B cell (primary cell): ENCODE results near the gene SLC35B3. TPM values are rescaled to one million over a fixed set of nuclear protein-coding genes. Genes with fewer than 3 reads are reported as not detected.

Experiments
- ATAC-seq: fragments of 200-7000 bp; cut with Tn5 transposase; one replicate; pipeline ENCODE4 v1.10.0; 2021; ENCODE audit warnings: low read depth, mild to moderate bottlenecking, moderate number of reproducible peaks, moderate library complexity
- CTCF ChIA-PET: fragments of 350-600 bp; sonication (Branson Sonifier 250); formaldehyde crosslinking; loops from one replicate; lab custom pipeline; 2021; ENCODE audit warnings: antibody characterized with exemption, inconsistent platforms; lab: Charles Lee
- POLR2A ChIA-PET: fragments of 350-600 bp; sonication (Branson Sonifier 250); formaldehyde crosslinking; loops from one replicate; lab custom pipeline; 2021; ENCODE audit warnings: antibody characterized with exemption; lab: Charles Lee
- DNase-seq: peaks from one replicate; pipeline ENCODE4 v3.0.0; 2013
- H2AFZ ChIP-seq: 2 replicates; pipeline ENCODE4 v1.6.1; 2012; ENCODE audit warnings: mild to moderate bottlenecking, low read depth, low read length; ENCODE audit not compliant: insufficient read depth, poor library complexity, severe bottlenecking
- H3K27ac ChIP-seq, 2 donors: 1 replicate in 1 of 2; 2 replicates in 1 of 2; pipeline ENCODE4 v1.5.1; 2012 to 2013; ENCODE audit warnings: low read length in 2 of 2, mild to moderate bottlenecking in 2 of 2, moderate library complexity in 1 of 2
- H3K27me3 ChIP-seq, 4 experiments: fragments of 200-600 bp in 1 of 4; sonication (generic) in 1 of 4; replicated peaks in 1 of 4; 1 replicate in 2 of 4; 2 replicates in 2 of 4; pipeline versions ENCODE4 v1.6.1 to v1.7.0; 2013 to 2016; ENCODE audit warnings: low read length in 3 of 4, mild to moderate bottlenecking in 2 of 4, mixed read lengths in 1 of 4, moderate library complexity in 1 of 4; ENCODE audit not compliant: insufficient read depth in 4 of 4, control insufficient read depth in 3 of 4; ENCODE audit errors: control extremely low read depth in 1 of 4
- H3K36me3 ChIP-seq, 2 experiments: replicated peaks in 1 of 2; 1 replicate in 1 of 2; 2 replicates in 1 of 2; pipeline versions ENCODE4 v1.6.1 to v1.7.1; 2013; ENCODE audit warnings: low read length in 1 of 2; ENCODE audit not compliant: insufficient read depth in 2 of 2, control insufficient read depth in 1 of 2; ENCODE audit errors: control extremely low read depth in 1 of 2, extremely low read depth in 1 of 2
- H3K4me1 ChIP-seq, 2 donors: fragments of 200-600 bp in 1 of 2; sonication (generic) in 1 of 2; 1 replicate in 1 of 2; 2 replicates in 1 of 2; pipeline versions ENCODE4 v1.5.1 to v1.6.1; 2013 to 2017; ENCODE audit warnings: low read length in 2 of 2; ENCODE audit not compliant: control insufficient read depth in 2 of 2, insufficient read depth in 2 of 2
- H3K4me2 ChIP-seq: replicated peaks from 2 replicates; pipeline ENCODE3; 2012; ENCODE audit warnings: mild to moderate bottlenecking, low read depth, low read length; ENCODE audit not compliant: poor library complexity, severe bottlenecking
- H3K4me3 ChIP-seq, 5 experiments: fragments of 200-600 bp in 1 of 5; sonication (generic) in 1 of 5; 1 replicate in 3 of 5; 2 replicates in 2 of 5; pipeline versions ENCODE4 v1.5.1 to v1.7.0; 2011 to 2016; ENCODE audit warnings: low read length in 4 of 5, mild to moderate bottlenecking in 4 of 5, low read depth in 2 of 5, control low read depth in 1 of 5, moderate library complexity in 1 of 5; ENCODE audit not compliant: insufficient read depth in 1 of 5; ENCODE audit errors: control extremely low read depth in 1 of 5, extremely low read depth in 1 of 5
- H3K79me2 ChIP-seq: fragments of 200-600 bp; sonication (generic); one replicate; pipeline ENCODE4 v1.6.0; 2016; ENCODE audit warnings: low read length; ENCODE audit not compliant: control insufficient read depth, insufficient read depth
- H3K9ac ChIP-seq: fragments of 200-600 bp; sonication (generic); 2 replicates; pipeline ENCODE4 v1.6.1; 2017; ENCODE audit warnings: mild to moderate bottlenecking, low read length, moderate library complexity
- H3K9me3 ChIP-seq, 3 donors: one replicate each; pipeline versions ENCODE4 v1.6.1 to v1.7.1; 2013; ENCODE audit warnings: low read length in 2 of 3; ENCODE audit not compliant: control insufficient read depth in 2 of 3, insufficient read depth in 1 of 3; ENCODE audit errors: control extremely low read depth in 1 of 3
- H4K20me1 ChIP-seq: 2 replicates; pipeline ENCODE4 v1.6.0; 2012; ENCODE audit warnings: mild to moderate bottlenecking, low read length; ENCODE audit not compliant: insufficient read depth, control insufficient read depth, poor library complexity, severe bottlenecking
- H3K27ac Mint-ChIP-seq: one replicate; pipeline ENCODE4 v1.8.0; 2021; ENCODE audit warnings: mixed read lengths
- H3K27me3 Mint-ChIP-seq: one replicate; pipeline ENCODE4 v1.8.0; 2021; ENCODE audit warnings: mixed read lengths
- H3K4me1 Mint-ChIP-seq: one replicate; pipeline ENCODE4 v1.8.0; 2021; ENCODE audit warnings: mixed read lengths
- H3K4me3 Mint-ChIP-seq: one replicate; pipeline ENCODE4 v1.8.0; 2021; ENCODE audit warnings: mixed read lengths
- H3K9me3 Mint-ChIP-seq: one replicate; pipeline ENCODE4 v1.8.0; 2022; ENCODE audit warnings: mixed read lengths; ENCODE audit not compliant: insufficient read depth
- EZH2 ChIP-seq: IDR thresholded peaks from 2 replicates; pipeline ENCODE4 v1.6.1; 2012; ENCODE audit warnings: borderline replicate concordance, low read depth, mild to moderate bottlenecking, moderate library complexity, low read length; ENCODE audit not compliant: insufficient read depth, poor library complexity, severe bottlenecking
- WGBS: methylation state at CpG from one replicate; pipeline ENCODE4 v1.1.5; 2013; ENCODE audit warnings: missing lambda C conversion rate; ENCODE audit not compliant: insufficient coverage; 5-methylcytosine and 5-hydroxymethylcytosine counted together
- intact Hi-C: fragments of 100-400 bp; cut with micrococcal nuclease; formaldehyde crosslinking; loops from one replicate; pipeline ENCODE4 v1.10.0; 2022
- polyA minus RNA-seq: library from RNA; depleted of rRNA, polyadenylated mRNA; stranded (reverse); fragments of >200 nt; gene quantifications from 2 replicates; pipeline ENCODE4 v1.2.3, GENCODE V29; 2012
- polyA plus RNA-seq: library from polyadenylated mRNA; depleted of rRNA; stranded (reverse); fragments of >200 nt; gene quantifications from 2 replicates; pipeline ENCODE4 v1.2.3, GENCODE V29; 2012
- total RNA-seq, 2 donors: library from RNA; stranded (reverse); fragments of 120-200 nt in 1 of 2; gene quantifications; 1 replicate in 1 of 2; 2 replicates in 1 of 2; pipeline versions ENCODE4 v1.2.3 to v1.2.4, GENCODE V29; 2013 to 2022
- TF ChIP-seq, protein P1 (sequence below): fragments of 200-600 bp; IDR thresholded peaks from one replicate; pipeline ENCODE4 v1.8.0; 2022; ENCODE audit warnings: antibody characterized with exemption, mild to moderate bottlenecking

SLC35B3 gene
- total RNA-seq (14.6 and 17.1 TPM in 2 replicates), polyA plus RNA-seq (9.5 and 10.9 TPM in 2 replicates), polyA minus RNA-seq (5.1 and 7.6 TPM in 2 replicates)
- total RNA-seq (2013) = 15.8 TPM

- peak within 1 kb of the TSS; percentile 98 for H3K27ac Mint-ChIP-seq
- ATAC-seq (peak; percentile 90), DNase-seq (peak; percentile 97)
- peak within 1 kb of the TSS; percentile 75 to 100 (median 96) for H3K4me3 ChIP-seq
- intact Hi-C loops = loop anchor here (1.0 to 10.0 kb wide), 2 partner anchors 330 to 371 kb away; partner anchors contain the start of genes BLOC1S5 and EEF1E1
- CTCF ChIA-PET = no interaction called here
- H3K9ac ChIP-seq = peak within 1 kb of the TSS; percentile 95
- POLR2A ChIA-PET = no interaction called here
- peak within 1 kb of the TSS; percentile 92 for H2AFZ ChIP-seq
- no peaks in the 10 kb centered on the region for H4K20me1 ChIP-seq
- H3K79me2 ChIP-seq = peaks cover 24% of the 10 kb centered on the region
- no peaks in the 10 kb centered on the region for H3K9me3 ChIP-seq
- H3K27ac ChIP-seq = peak within 1 kb of the TSS; percentile 68 to 88
- TF ChIP-seq, protein P1, sequence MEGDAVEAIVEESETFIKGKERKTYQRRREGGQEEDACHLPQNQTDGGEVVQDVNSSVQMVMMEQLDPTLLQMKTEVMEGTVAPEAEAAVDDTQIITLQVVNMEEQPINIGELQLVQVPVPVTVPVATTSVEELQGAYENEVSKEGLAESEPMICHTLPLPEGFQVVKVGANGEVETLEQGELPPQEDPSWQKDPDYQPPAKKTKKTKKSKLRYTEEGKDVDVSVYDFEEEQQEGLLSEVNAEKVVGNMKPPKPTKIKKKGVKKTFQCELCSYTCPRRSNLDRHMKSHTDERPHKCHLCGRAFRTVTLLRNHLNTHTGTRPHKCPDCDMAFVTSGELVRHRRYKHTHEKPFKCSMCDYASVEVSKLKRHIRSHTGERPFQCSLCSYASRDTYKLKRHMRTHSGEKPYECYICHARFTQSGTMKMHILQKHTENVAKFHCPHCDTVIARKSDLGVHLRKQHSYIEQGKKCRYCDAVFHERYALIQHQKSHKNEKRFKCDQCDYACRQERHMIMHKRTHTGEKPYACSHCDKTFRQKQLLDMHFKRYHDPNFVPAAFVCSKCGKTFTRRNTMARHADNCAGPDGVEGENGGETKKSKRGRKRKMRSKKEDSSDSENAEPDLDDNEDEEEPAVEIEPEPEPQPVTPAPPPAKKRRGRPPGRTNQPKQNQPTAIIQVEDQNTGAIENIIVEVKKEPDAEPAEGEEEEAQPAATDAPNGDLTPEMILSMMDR = no peak
- no peak for TF ChIP-seq EZH2
- WGBS = 4% methylated on average over 53 of the region's 62 CpGs
- no peaks in the 10 kb centered on the region for H3K27me3 ChIP-seq
- H3K4me1 Mint-ChIP-seq = peaks cover 41% of the 10 kb centered on the region
- peak within 1 kb of the TSS; percentile 83 for H3K4me2 ChIP-seq
- H3K9me3 Mint-ChIP-seq = no peaks in the 10 kb centered on the region
- H3K27me3 Mint-ChIP-seq = no peaks in the 10 kb centered on the region
- peak within 1 kb of the TSS; percentile 96 for H3K4me3 Mint-ChIP-seq
- peaks cover 12 to 19% of the 10 kb centered on the region in 2 donors for H3K4me1 ChIP-seq
- H3K36me3 ChIP-seq = no peaks in the 10 kb centered on the region
These were observed at the start of gene SLC35B3 for GRCh38 chr6:8435093-8435844. Gene SLC35B3, minus strand, starts transcription at chr6:8435545.

DNA sequence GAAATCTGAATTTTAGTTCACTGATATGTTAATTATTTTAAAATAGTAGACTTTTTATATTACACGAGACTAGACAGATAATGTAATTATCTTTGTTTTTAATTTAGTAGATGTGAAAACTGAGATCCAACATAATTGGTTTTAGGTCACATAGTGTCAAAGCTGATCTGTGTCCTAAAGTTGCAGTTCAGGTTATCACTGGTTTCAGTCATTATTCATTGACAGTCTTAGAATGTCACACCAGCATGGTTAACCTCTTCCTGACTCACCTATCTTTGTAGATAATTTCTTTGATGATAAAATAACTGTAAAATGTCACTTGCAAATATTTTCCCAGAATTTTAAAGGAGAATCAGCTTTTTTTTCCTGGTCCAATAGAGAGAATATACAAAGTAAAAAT is 48.3 kb upstream of the SLC35B3 start:
- Mint-ChIP-seq H3K9me3 (no peaks in the 10 kb centered on the region), H3K27ac (no peak overlapping the region), H3K27me3 (peaks cover 12% of the 10 kb centered on the region), H3K4me1 (no peaks in the 10 kb centered on the region), H3K4me3 (no peak overlapping the region)
- Histone ChIP-seq H3K27me3 (peaks cover 0 to 3% (median 2%) of the 10 kb centered on the region in 4 experiments), H3K4me3 (no peak overlapping the region), H3K4me1 (no peaks in the 10 kb centered on the region), H3K4me2 (no peak overlapping the region), H3K79me2 (no peaks in the 10 kb centered on the region), H3K27ac (no peak overlapping the region), H3K36me3 (no peaks in the 10 kb centered on the region), H4K20me1 (no peaks in the 10 kb centered on the region), H3K9ac (no peak overlapping the region), H2AFZ (no peak overlapping the region), H3K9me3 (peaks cover 0 to 4% (median 0%) of the 10 kb centered on the region in 3 donors)
- DNase-seq (no peak), ATAC-seq (no peak)
- CTCF ChIA-PET = interaction anchor here (0.6 kb wide), 1 partner anchor 140 kb away, joined by 3 read pairs; no protein-coding TSS in a partner anchor
- TF ChIP-seq EZH2 = no peak
- TF ChIP-seq, protein P1 = no peak
- WGBS = no CpG with 5 or more reads among the region's 1 CpG
- intact Hi-C loops = no loop called here
- POLR2A ChIA-PET = no interaction called here
